ENCODE results near the gene RUBCNL.

GRCh38 chr13:46388308-46388707 lies 1.3 kb upstream of the RUBCNL start:
- no peak for TF ChIP-seq EZH2phosphoT487 (IDR thresholded peaks at IDR 0.05; ENCODE audit: borderline replicate concordance, low read depth, low read length)
- no peak for TF ChIP-seq CTCF (conservative IDR thresholded peaks at IDR 0.05; ENCODE audit: low read length)
